Measurements from ENCODE around the gene IMMP2L. TPM values are rescaled to one million over a fixed set of nuclear protein-coding genes. Genes with fewer than 3 reads are reported as not detected.

IMMP2L gene
- total and polyA plus RNA-seq, 4 experiments from 2014 or later = 23.5 to 32.2 (median 29.5) TPM

- H3K27me3 Mint-ChIP-seq = no peaks in the 10 kb centered on the region
- Histone ChIP-seq H3K27me3 (ENCODE audit: insufficient read depth, low read length) (no peaks in the 10 kb centered on the region), H3K27ac (ENCODE audit: low read depth, low read length) (no peak overlapping the region), H3K36me3 (ENCODE audit: insufficient read depth, low read length) (no peaks in the 10 kb centered on the region), H3K9me3 (ENCODE audit: control insufficient read depth in 1 of 2, low read length in 2 of 2) (no peaks in the 10 kb centered on the region), H3K4me1 (ENCODE audit: insufficient read depth, low read length) (peaks cover 31% of the 10 kb centered on the region), H3K4me3 (ENCODE audit: low read length in 2 of 2) (no peak overlapping the region)
- intact Hi-C loops (cut with micrococcal nuclease) = loop anchor here (5.0 kb wide), 1 partner anchor 37 kb away; no protein-coding TSS in a partner anchor
- H3K27ac Mint-ChIP-seq = peak overlapping the region in 2 of 7 donors; percentile 11 to 22
- no peaks in the 10 kb centered on the region for H3K9me3 Mint-ChIP-seq
- DNase-seq = no peak
- peaks cover 11 to 17% (median 16%) of the 10 kb centered on the region in 4 donors for H3K4me1 Mint-ChIP-seq
- ChIA-PET POLR2A (ENCODE audit: partially characterized antibody) (no interaction called here), CTCF (ENCODE audit: partially characterized antibody) (interaction anchor here (0.6 kb wide), 1 partner anchor 25 kb away, joined by 3 read pairs; no protein-coding TSS in a partner anchor)
- H3K4me3 Mint-ChIP-seq = no peak overlapping the region
- no peaks in the 10 kb centered on the region for H3K36me3 Mint-ChIP-seq
These were observed 586.8 kb downstream of the IMMP2L start for GRCh38 chr7:110975486-110975885.

GRCh38 chr7:110974441-110974840 is 587.9 kb downstream of the IMMP2L start:
- ChIA-PET POLR2A (ENCODE audit: partially characterized antibody) (no interaction called here), CTCF (ENCODE audit: partially characterized antibody) (no interaction called here)
- H3K9me3 Mint-ChIP-seq = no peaks in the 10 kb centered on the region
- peaks cover 10 to 17% (median 14%) of the 10 kb centered on the region in 4 donors for H3K4me1 Mint-ChIP-seq
- no peak overlapping the region for H3K4me3 Mint-ChIP-seq
- no peak for DNase-seq
- Histone ChIP-seq H3K4me3 (ENCODE audit: low read length in 2 of 2) (no peak overlapping the region), H3K4me1 (ENCODE audit: insufficient read depth, low read length) (peaks cover 31% of the 10 kb centered on the region), H3K9me3 (ENCODE audit: control insufficient read depth in 1 of 2, low read length in 2 of 2) (no peaks in the 10 kb centered on the region), H3K27ac (ENCODE audit: low read depth, low read length) (no peak overlapping the region), H3K36me3 (ENCODE audit: insufficient read depth, low read length) (no peaks in the 10 kb centered on the region), H3K27me3 (ENCODE audit: insufficient read depth, low read length) (no peaks in the 10 kb centered on the region)
- H3K36me3 Mint-ChIP-seq = no peaks in the 10 kb centered on the region
- no peaks in the 10 kb centered on the region for H3K27me3 Mint-ChIP-seq
- intact Hi-C loops (cut with micrococcal nuclease) = no loop called here
- no peak overlapping the region for H3K27ac Mint-ChIP-seq

- intact Hi-C loops (cut with micrococcal nuclease) = no loop called here
- H3K9me3 Mint-ChIP-seq = no peaks in the 10 kb centered on the region
- peaks cover 29% of the 10 kb centered on the region for H3K4me1 ChIP-seq (ENCODE audit: insufficient read depth, low read length)
- no peak overlapping the region for H3K27ac Mint-ChIP-seq
- H3K36me3 ChIP-seq (ENCODE audit: insufficient read depth, low read length) = no peaks in the 10 kb centered on the region
- no peaks in the 10 kb centered on the region for H3K27me3 ChIP-seq (ENCODE audit: insufficient read depth, low read length)
- no peak overlapping the region for H3K27ac ChIP-seq (ENCODE audit: low read depth, low read length)
- no peak for DNase-seq
- H3K9me3 ChIP-seq (ENCODE audit: control insufficient read depth in 1 of 2, low read length in 2 of 2) = no peaks in the 10 kb centered on the region
- no peak overlapping the region for H3K4me3 ChIP-seq (ENCODE audit: low read length in 2 of 2)
- H3K27me3 Mint-ChIP-seq = no peaks in the 10 kb centered on the region
- CTCF ChIA-PET (ENCODE audit: partially characterized antibody) = no interaction called here
- no peaks in the 10 kb centered on the region for H3K36me3 Mint-ChIP-seq
- H3K4me1 Mint-ChIP-seq = peaks cover 9 to 17% (median 14%) of the 10 kb centered on the region in 4 donors
- POLR2A ChIA-PET (ENCODE audit: partially characterized antibody) = no interaction called here
- no peak overlapping the region for H3K4me3 Mint-ChIP-seq
These were observed 588.9 kb downstream of the IMMP2L start for GRCh38 chr7:110973196-110973990.

DNA sequence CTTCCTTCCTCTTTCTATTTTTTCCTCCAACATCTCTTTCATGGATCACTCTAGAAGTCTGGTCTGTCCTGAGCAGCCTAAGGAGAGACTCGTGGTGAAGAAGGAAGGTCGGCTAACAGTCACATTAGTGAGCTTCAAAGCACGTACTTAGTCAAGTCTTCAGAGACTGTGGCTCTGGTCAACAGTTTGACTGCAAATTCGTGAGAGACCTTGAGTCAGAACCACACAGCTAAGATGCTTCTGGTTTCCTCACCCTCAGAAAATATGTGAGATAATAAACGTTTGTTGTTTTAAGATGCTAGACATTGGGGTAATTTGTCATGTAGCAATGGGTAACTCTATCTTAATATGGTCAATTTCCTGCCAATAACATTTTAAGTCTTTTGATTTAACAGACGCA is 597.5 kb downstream of the IMMP2L start:
- DNase-seq = no peak
- POLR2A ChIA-PET (ENCODE audit: partially characterized antibody) = no interaction called here
- H3K27ac Mint-ChIP-seq = peak overlapping the region in 1 of 7 donors; percentile 26
- Histone ChIP-seq H3K27me3 (ENCODE audit: insufficient read depth, low read length) (no peaks in the 10 kb centered on the region), H3K4me3 (ENCODE audit: low read length in 2 of 2) (no peak overlapping the region), H3K27ac (ENCODE audit: low read depth, low read length) (no peak overlapping the region), H3K4me1 (ENCODE audit: insufficient read depth, low read length) (no peaks in the 10 kb centered on the region), H3K36me3 (ENCODE audit: insufficient read depth, low read length) (no peaks in the 10 kb centered on the region), H3K9me3 (ENCODE audit: control insufficient read depth in 1 of 2, low read length in 2 of 2) (no peaks in the 10 kb centered on the region)
- CTCF ChIA-PET (ENCODE audit: partially characterized antibody) = no interaction called here
- H3K27me3 Mint-ChIP-seq = no peaks in the 10 kb centered on the region
- peaks cover 0 to 2% (median 0%) of the 10 kb centered on the region in 8 donors for H3K9me3 Mint-ChIP-seq
- no peak overlapping the region for H3K4me3 Mint-ChIP-seq
- peaks cover 0 to 10% of the 10 kb centered on the region in 2 donors for H3K36me3 Mint-ChIP-seq
- intact Hi-C loops (cut with micrococcal nuclease) = no loop called here
- peaks cover 0 to 2% (median 0%) of the 10 kb centered on the region in 4 donors for H3K4me1 Mint-ChIP-seq

DNA sequence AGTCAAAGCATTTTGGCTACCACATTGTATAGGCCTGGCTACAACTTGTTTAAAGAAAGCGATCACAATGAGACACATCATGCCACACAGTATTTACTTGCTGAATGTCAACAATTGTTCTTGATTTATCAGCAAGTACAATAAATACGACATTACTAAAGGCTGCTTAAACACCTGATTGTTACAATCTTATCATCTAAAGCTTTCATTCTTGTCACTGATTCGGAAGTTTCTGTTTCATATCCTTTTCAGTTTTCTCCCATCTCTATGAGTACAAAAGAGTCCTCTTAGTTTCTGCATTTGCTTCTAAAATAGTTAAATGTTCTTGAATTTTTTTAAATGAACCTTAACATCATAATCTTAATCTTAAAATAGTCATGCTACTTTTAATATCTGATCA is 599.5 kb downstream of the IMMP2L start:
- Mint-ChIP-seq H3K27ac (no peak overlapping the region), H3K36me3 (peaks cover 0 to 15% of the 10 kb centered on the region in 2 donors), H3K9me3 (peaks cover 0 to 2% (median 0%) of the 10 kb centered on the region in 8 donors), H3K4me1 (peaks cover 0 to 2% (median 0%) of the 10 kb centered on the region in 4 donors), H3K27me3 (no peaks in the 10 kb centered on the region), H3K4me3 (no peak overlapping the region)
- CTCF ChIA-PET (ENCODE audit: partially characterized antibody) = no interaction called here
- no peaks in the 10 kb centered on the region for H3K9me3 ChIP-seq (ENCODE audit: control insufficient read depth in 1 of 2, low read length in 2 of 2)
- no peak overlapping the region for H3K27ac ChIP-seq (ENCODE audit: low read depth, low read length)
- no peaks in the 10 kb centered on the region for H3K4me1 ChIP-seq (ENCODE audit: insufficient read depth, low read length)
- DNase-seq = no peak
- H3K36me3 ChIP-seq (ENCODE audit: insufficient read depth, low read length) = no peaks in the 10 kb centered on the region
- H3K4me3 ChIP-seq (ENCODE audit: low read length in 2 of 2) = no peak overlapping the region
- POLR2A ChIA-PET (ENCODE audit: partially characterized antibody) = no interaction called here
- H3K27me3 ChIP-seq (ENCODE audit: insufficient read depth, low read length) = no peaks in the 10 kb centered on the region
- intact Hi-C loops (cut with micrococcal nuclease) = no loop called here

GRCh38 chr7:110962374-110962773 is 599.9 kb downstream of the IMMP2L start:
- Mint-ChIP-seq H3K4me1 (peaks cover 0 to 2% (median 0%) of the 10 kb centered on the region in 4 donors), H3K36me3 (peaks cover 0 to 15% of the 10 kb centered on the region in 2 donors), H3K9me3 (peaks cover 0 to 2% (median 0%) of the 10 kb centered on the region in 8 donors), H3K27ac (no peak overlapping the region), H3K4me3 (no peak overlapping the region), H3K27me3 (no peaks in the 10 kb centered on the region)
- Histone ChIP-seq H3K36me3 (ENCODE audit: insufficient read depth, low read length) (no peaks in the 10 kb centered on the region), H3K27me3 (ENCODE audit: insufficient read depth, low read length) (no peaks in the 10 kb centered on the region), H3K27ac (ENCODE audit: low read depth, low read length) (no peak overlapping the region), H3K9me3 (ENCODE audit: control insufficient read depth in 1 of 2, low read length in 2 of 2) (no peaks in the 10 kb centered on the region), H3K4me1 (ENCODE audit: insufficient read depth, low read length) (no peaks in the 10 kb centered on the region), H3K4me3 (ENCODE audit: low read length in 2 of 2) (no peak overlapping the region)
- intact Hi-C loops (cut with micrococcal nuclease) = no loop called here
- ChIA-PET POLR2A (ENCODE audit: partially characterized antibody) (no interaction called here), CTCF (ENCODE audit: partially characterized antibody) (no interaction called here)
- DNase-seq = no peak

- Mint-ChIP-seq H3K27me3 (no peaks in the 10 kb centered on the region), H3K4me1 (peaks cover 0 to 2% (median 0%) of the 10 kb centered on the region in 4 donors), H3K9me3 (peaks cover 0 to 2% (median 0%) of the 10 kb centered on the region in 8 donors), H3K27ac (no peak overlapping the region), H3K36me3 (peaks cover 0 to 15% of the 10 kb centered on the region in 2 donors), H3K4me3 (no peak overlapping the region)
- Histone ChIP-seq H3K4me1 (ENCODE audit: insufficient read depth, low read length) (no peaks in the 10 kb centered on the region), H3K4me3 (ENCODE audit: low read length in 2 of 2) (no peak overlapping the region), H3K36me3 (ENCODE audit: insufficient read depth, low read length) (no peaks in the 10 kb centered on the region), H3K27me3 (ENCODE audit: insufficient read depth, low read length) (no peaks in the 10 kb centered on the region), H3K27ac (ENCODE audit: low read depth, low read length) (no peak overlapping the region), H3K9me3 (ENCODE audit: control insufficient read depth in 1 of 2, low read length in 2 of 2) (no peaks in the 10 kb centered on the region)
- DNase-seq = no peak
- CTCF ChIA-PET (ENCODE audit: partially characterized antibody) = no interaction called here
- intact Hi-C loops (cut with micrococcal nuclease) = no loop called here
- POLR2A ChIA-PET (ENCODE audit: partially characterized antibody) = no interaction called here
These were observed 601.5 kb downstream of the IMMP2L start for GRCh38 chr7:110960811-110961210.
